Renal pelvis (tissue), 4 donors: Measurements from ENCODE around the gene SEC24D. TPM values are rescaled to one million over a fixed set of nuclear protein-coding genes. Genes with fewer than 3 reads are reported as not detected.
"Not testable (repeated sequence)": the region's sequence is repeated elsewhere in the genome, so short reads cannot be mapped to it uniquely, and the experiment has no call there.

ENCODE experiments used
- DNase-seq: peaks from one replicate; pipeline ENCODE4 v3.0.0-alpha.2; 2013
- polyA plus RNA-seq, 3 donors: library from polyadenylated mRNA; unstranded; fragments of 120-200 nt; gene quantifications; one replicate each; pipeline ENCODE4 v1.2.1, GENCODE V29; 2013; ENCODE audit not compliant: insufficient read length in 3 of 3

Gene SEC24D
- polyA plus RNA-seq, 3 donors: 35.4 to 37.6 (median 36.4) TPM

- DNase-seq: no peak
These were observed 21.0 kb downstream of the SEC24D start for GRCh38 chr4:118814891-118815290.

GRCh38 chr4:118814058-118814457 is 21.9 kb downstream of the SEC24D start:
- no peak for DNase-seq

GRCh38 chr4:118813561-118813960 is 22.4 kb downstream of the SEC24D start:
- DNase-seq: no peak

GRCh38 chr4:118811832-118812231 is 24.1 kb downstream of the SEC24D start:
- DNase-seq: no peak

- DNase-seq: no peak
These were observed 24.7 kb downstream of the SEC24D start for GRCh38 chr4:118810991-118811764.

- DNase-seq: no peak
These were observed 28.3 kb downstream of the SEC24D start for GRCh38 chr4:118807659-118808058.

GRCh38 chr4:118803253-118803652 is 32.7 kb downstream of the SEC24D start:
- no peak for DNase-seq

GRCh38 chr4:118801895-118802575 is 33.9 kb downstream of the SEC24D start:
- DNase-seq: no peak

- no peak for DNase-seq
These were observed 36.5 kb downstream of the SEC24D start for GRCh38 chr4:118799231-118799942.

- no peak for DNase-seq
These were observed 37.3 kb downstream of the SEC24D start for GRCh38 chr4:118798658-118799057.

GRCh38 chr4:118797558-118798142 is 38.3 kb downstream of the SEC24D start:
- DNase-seq: no peak

GRCh38 chr4:118791690-118792446 is 44.1 kb downstream of the SEC24D start:
- not testable (repeated sequence) for DNase-seq

- DNase-seq: no peak
These were observed 45.4 kb downstream of the SEC24D start for GRCh38 chr4:118790544-118790943.

- DNase-seq: no peak
These were observed 47.0 kb downstream of the SEC24D start for GRCh38 chr4:118788911-118789310.

GRCh38 chr4:118787844-118788380 is 48.0 kb downstream of the SEC24D start:
- DNase-seq: no peak

GRCh38 chr4:118784776-118785175 is 51.1 kb downstream of the SEC24D start:
- DNase-seq: no peak

- no peak for DNase-seq
These were observed 52.0 kb downstream of the SEC24D start for GRCh38 chr4:118783887-118784286.

- not testable (repeated sequence) for DNase-seq
These were observed 53.0 kb downstream of the SEC24D start for GRCh38 chr4:118782886-118783285.

GRCh38 chr4:118777649-118778048 is 58.3 kb downstream of the SEC24D start:
- DNase-seq: not testable (repeated sequence)

GRCh38 chr4:118776955-118777640 is 58.8 kb downstream of the SEC24D start:
- DNase-seq: not testable (repeated sequence)
